HCT116 (cell line): ENCODE measurements around the gene NUP54. TPM values are rescaled to one million over a fixed set of nuclear protein-coding genes. Genes with fewer than 3 reads are reported as not detected.

Experiments
- ATAC-seq: fragments of 200-7000 bp; cut with Tn5 transposase; 2 replicates; pipeline ENCODE4 v1.9.1; 2020; ENCODE audit warnings: mild to moderate bottlenecking, moderate library complexity
- BruUV-seq: library from RNA; stranded (reverse); fragments of 400-500 nt; replicated peaks from 2 replicates; lab custom pipeline; 2021; lab: Mats Ljungman, UMichigan
- CTCF ChIA-PET: fragments of 300-600 bp; sonication (Branson Sonifier 250); formaldehyde crosslinking; loops from one replicate; lab custom pipeline; 2021; ENCODE audit warnings: antibody characterized with exemption; lab: Charles Lee
- POLR2A ChIA-PET: fragments of 300-600, 350-600 bp; sonication (Branson Sonifier 250); formaldehyde crosslinking; loops from one replicate; lab custom pipeline; 2021; ENCODE audit warnings: antibody characterized with exemption; lab: Charles Lee
- RAD21 ChIA-PET, 2 experiments: fragments of 300-600 bp; sonication (Branson Sonifier 250); formaldehyde crosslinking; loops; one replicate each; lab custom pipeline; 2023; ENCODE audit warnings: low total read pairs in 2 of 2; ENCODE audit not compliant: uncharacterized antibody in 2 of 2, unreplicated experiment in 2 of 2, low non-redundant PET in 1 of 2; lab: Charles Lee
- DNase-seq: peaks from one replicate; pipeline ENCODE4 v3.0.0-alpha.2; 2010; ENCODE audit warnings: low read depth, low spot score
- H2AFZ ChIP-seq: fragments of 200-600 bp; shearing (Covaris generic), sonication (generic); 2 replicates; pipeline ENCODE4 v1.6.1; 2017; ENCODE audit warnings: low read depth, mixed run types, mixed read lengths, antibody characterized with exemption, low read length; ENCODE audit not compliant: poor library complexity, severe bottlenecking
- H3K27ac ChIP-seq: 2 replicates; pipeline ENCODE4 v1.5.1; 2012; ENCODE audit warnings: low read depth, low read length
- H3K27me3 ChIP-seq: fragments of 200-600 bp; sonication (generic); 2 replicates; pipeline ENCODE4 v1.6.1; 2016; ENCODE audit warnings: mixed run types, low read length, mixed read lengths; ENCODE audit not compliant: insufficient read depth
- H3K36me3 ChIP-seq, 2 experiments: fragments of 200-500 bp in 1 of 2; fragments of 200-600 bp in 1 of 2; sonication (Bioruptor generic) in 1 of 2; sonication (generic) in 1 of 2; 2 replicates each; pipeline versions ENCODE4 v1.5.1 to v1.6.1; 2014 to 2016; ENCODE audit warnings: low read length in 2 of 2, inconsistent platforms in 1 of 2, mixed read lengths in 1 of 2, mixed run types in 1 of 2; ENCODE audit not compliant: insufficient read depth in 2 of 2, control insufficient read depth in 1 of 2
- H3K4me1 ChIP-seq, 2 experiments: fragments of 200-600 bp in 1 of 2; sonication (generic) in 1 of 2; 2 replicates each; pipeline versions ENCODE4 v1.5.1 to v1.6.1; 2012 to 2017; ENCODE audit warnings: low read length in 2 of 2, inconsistent platforms in 1 of 2, mild to moderate bottlenecking in 1 of 2, mixed read lengths in 1 of 2, mixed run types in 1 of 2, moderate library complexity in 1 of 2; ENCODE audit not compliant: insufficient read depth in 2 of 2, control insufficient read depth in 1 of 2
- H3K4me2 ChIP-seq: fragments of 200-600 bp; sonication (generic); 2 replicates; pipeline ENCODE4 v1.6.1; 2017; ENCODE audit warnings: mixed run types, low read length, mixed read lengths
- H3K4me3 ChIP-seq, 2 experiments: fragments of 200-600 bp in 1 of 2; sonication (generic) in 1 of 2; replicated peaks in 1 of 2; 2 replicates each; pipeline ENCODE4 v1.5.1; 2011 to 2016; ENCODE audit warnings: low read length in 2 of 2, control low read depth in 1 of 2, low read depth in 1 of 2, mild to moderate bottlenecking in 1 of 2, mixed read lengths in 1 of 2, mixed run types in 1 of 2
- H3K79me2 ChIP-seq: fragments of 200-600 bp; sonication (generic); 2 replicates; pipeline ENCODE4 v1.6.1; 2017; ENCODE audit warnings: mild to moderate bottlenecking, mixed run types, low read length, moderate library complexity, mixed read lengths; ENCODE audit not compliant: insufficient read depth
- H3K9ac ChIP-seq: fragments of 200-600 bp; sonication (generic); 2 replicates; pipeline ENCODE4 v1.6.1; 2016; ENCODE audit warnings: low read length, mixed read lengths
- H3K9me2 ChIP-seq: fragments of 200-600 bp; sonication (generic), shearing (Covaris generic); 2 replicates; pipeline ENCODE4 v1.6.1; 2017; ENCODE audit warnings: mixed run types, mild to moderate bottlenecking, moderate library complexity; ENCODE audit not compliant: insufficient read depth
- H3K9me3 ChIP-seq, 2 experiments: fragments of 200-500 bp in 1 of 2; fragments of 200-600 bp in 1 of 2; sonication (Bioruptor generic) in 1 of 2; sonication (generic) in 1 of 2; 2 replicates each; pipeline ENCODE4 v1.6.1; 2014 to 2017; ENCODE audit warnings: low read length in 2 of 2, mixed read lengths in 2 of 2, inconsistent platforms in 1 of 2, low read depth in 1 of 2, mild to moderate bottlenecking in 1 of 2, mixed run types in 1 of 2, moderate library complexity in 1 of 2; ENCODE audit not compliant: control insufficient read depth in 1 of 2, insufficient read depth in 1 of 2
- H4K20me1 ChIP-seq: fragments of 200-600 bp; sonication (generic), shearing (Covaris generic); 2 replicates; pipeline ENCODE4 v1.6.1; 2017; ENCODE audit warnings: mixed run types, mild to moderate bottlenecking, moderate library complexity; ENCODE audit not compliant: insufficient read depth
- ATF3 ChIP-seq: IDR thresholded peaks from 2 replicates; pipeline ENCODE4 v1.6.1; 2012
- CBX3 ChIP-seq: IDR thresholded peaks from 2 replicates; pipeline ENCODE4 v1.6.1; 2012; ENCODE audit warnings: low read depth
- CTCF ChIP-seq, 3 experiments: fragments of 200-600 bp in 1 of 3; sonication (generic) in 1 of 3; IDR thresholded peaks in 2 of 3; conservative IDR thresholded peaks in 1 of 3; 2 replicates each; pipeline ENCODE4 v1.5.1; 2012 to 2017; ENCODE audit warnings: low read depth in 2 of 3, low read length in 2 of 3, antibody characterized with exemption in 1 of 3, borderline replicate concordance in 1 of 3, control low read depth in 1 of 3, mild to moderate bottlenecking in 1 of 3, mixed read lengths in 1 of 3, mixed run types in 1 of 3, moderate library complexity in 1 of 3; ENCODE audit not compliant: insufficient read depth in 1 of 3
- JUND ChIP-seq: IDR thresholded peaks from 2 replicates; pipeline ENCODE4 v1.6.1; 2012
- POLR2A ChIP-seq: IDR thresholded peaks from 2 replicates; pipeline ENCODE4 v1.7.0; 2011; ENCODE audit warnings: borderline replicate concordance; ENCODE audit not compliant: insufficient read depth, insufficient read length; ENCODE audit errors: extremely low read depth
- intact Hi-C: fragments of 100-400 bp; cut with micrococcal nuclease; formaldehyde crosslinking; loops from 2 replicates; pipeline ENCODE4 v1.10.0; 2022
- total RNA-seq: library from RNA; stranded (reverse); gene quantifications from one replicate; pipeline ENCODE4 v1.2.1, GENCODE V29; 2021; ENCODE audit not compliant: unreplicated experiment

The NUP54 gene
- total RNA-seq, 1 experiment from 2014 or later: 53.9 TPM

- peaks cover under 1 to 2% of the 10 kb centered on the region in 2 experiments; a peak in 3 of 4 replicates for H3K4me1 ChIP-seq
- ChIA-PET RAD21 (no interaction called here), POLR2A (no interaction called here), CTCF (no interaction called here)
- no peak overlapping the region for H3K9ac ChIP-seq
- H3K27ac ChIP-seq: no peak overlapping the region
- BruUV-seq: no TSS peak
- TF ChIP-seq ATF3 (no peak), POLR2A (no peak), CTCF (IDR thresholded peaks at IDR 0.05 in 2 of 3, conservative IDR thresholded peaks at IDR 0.05 in 1 of 3; ENCODE audit: borderline replicate concordance in 1 of 3, insufficient read depth in 1 of 3, low read depth in 2 of 3, low read length in 2 of 3) (no peak), CBX3 (no peak)
- no peak overlapping the region for H2AFZ ChIP-seq
- peaks cover 99% of the 10 kb centered on the region for H3K79me2 ChIP-seq
- H4K20me1 ChIP-seq: peaks cover 10% of the 10 kb centered on the region; the same call in 1 of the 2 replicates
- H3K4me2 ChIP-seq: no peak overlapping the region
- intact Hi-C loops: no loop called here
- no peaks in the 10 kb centered on the region for H3K9me2 ChIP-seq
- H3K36me3 ChIP-seq: peaks cover 24 to 35% of the 10 kb centered on the region in 2 experiments
- H3K9me3 ChIP-seq: no peaks in the 10 kb centered on the region
- no peak overlapping the region for H3K4me3 ChIP-seq
- DNase-seq (no peak), ATAC-seq (no peak)
- no peaks in the 10 kb centered on the region for H3K27me3 ChIP-seq
Observed at GRCh38 chr4:76141241-76141640, 7.0 kb downstream of the NUP54 start.

GRCh38 chr4:76127754-76128153 lies 20.4 kb downstream of the NUP54 start:
- POLR2A ChIA-PET: no interaction called here
- Histone ChIP-seq H3K4me1 (no peaks in the 10 kb centered on the region), H2AFZ (no peak overlapping the region), H4K20me1 (0 out of 2 replicates have a peak, but pooled peaks cover 5% of the 10 kb centered on the region), H3K9ac (no peak overlapping the region), H3K9me3 (no peaks in the 10 kb centered on the region), H3K27ac (no peak overlapping the region), H3K79me2 (peaks cover 62% of the 10 kb centered on the region), H3K27me3 (no peaks in the 10 kb centered on the region), H3K4me3 (no peak overlapping the region), H3K36me3 (peaks cover 33 to 40% of the 10 kb centered on the region in 2 experiments), H3K9me2 (no peaks in the 10 kb centered on the region), H3K4me2 (no peak overlapping the region)
- TF ChIP-seq JUND: no peak
- no TSS peak for BruUV-seq
- DNase-seq (no peak), ATAC-seq (no peak)
- RAD21 ChIA-PET: no interaction called here
- CTCF ChIA-PET: interaction anchor here (1.2 kb wide), 1 partner anchor 52 kb away, joined by 3 read pairs; no protein-coding TSS in a partner anchor
- intact Hi-C loops: no loop called here
